NB4 (cell line): ENCODE measurements around the gene ANKH.
"Not testable (repeated sequence)": the region's sequence is repeated elsewhere in the genome, so short reads cannot be mapped to it uniquely, and the experiment has no call there.

Experiments used
- DNase-seq: peaks from one replicate; pipeline ENCODE4 v3.0.0; 2010; ENCODE audit warnings: low read depth
- H3K4me3 ChIP-seq: one replicate; pipeline ENCODE4 v1.5.1; 2011; ENCODE audit warnings: mild to moderate bottlenecking, low read depth, low read length, moderate library complexity
- CTCF ChIP-seq: IDR thresholded peaks from one replicate; pipeline ENCODE4 v1.5.1; 2012; ENCODE audit warnings: low read depth, low read length
- MAX ChIP-seq: IDR thresholded peaks from 2 replicates; pipeline ENCODE4 v1.6.1; 2011; ENCODE audit warnings: low read depth, low read length
- MYC ChIP-seq: IDR thresholded peaks from 2 replicates; pipeline ENCODE4 v1.6.1; 2011; ENCODE audit warnings: low read depth, low read length
- POLR2A ChIP-seq: IDR thresholded peaks from 2 replicates; pipeline ENCODE4 v1.6.1; 2011; ENCODE audit warnings: mild to moderate bottlenecking; ENCODE audit not compliant: insufficient read length; ENCODE audit errors: extremely low read depth

Gene ANKH

GRCh38 chr5:14871214-14872069, at the start of gene ANKH:
Gene ANKH (minus strand): TSS chr5:14871778. CDS start chr5:14871447, 331 bp downstream.
- H3K4me3 ChIP-seq, result peak within 1 kb of the TSS; percentile 75
- peak; percentile 52 for TF ChIP-seq MYC
- peak; percentile 30; the same call in 1 of the 2 replicates for TF ChIP-seq MAX
- TF ChIP-seq CTCF, result no peak
- TF ChIP-seq POLR2A, result peak; percentile 38
- DNase-seq, result peak; percentile 88

GRCh38 chr5:14920121-14920520, 48.5 kb upstream of the ANKH start:
- DNase-seq, result no peak
- H3K4me3 ChIP-seq, result no peak overlapping the region
- TF ChIP-seq CTCF (no peak), MAX (no peak), MYC (no peak), POLR2A (no peak)

GRCh38 chr5:14919106-14919505, 47.5 kb upstream of the ANKH start:
- DNase-seq, H3K4me3 ChIP-seq: not testable (repeated sequence)

- DNase-seq, result no peak
- H3K4me3 ChIP-seq, result no peak overlapping the region
Observed at GRCh38 chr5:14917719-14918118, 46.1 kb upstream of the ANKH start.

GRCh38 chr5:14915291-14915952, 43.8 kb upstream of the ANKH start:
- TF ChIP-seq MYC (no peak), MAX (no peak), CTCF (no peak), POLR2A (no peak)
- H3K4me3 ChIP-seq, result no peak overlapping the region
- DNase-seq, result no peak

More at GRCh38 chr5:14917719-14918118, 46.1 kb upstream of the ANKH start:
- no peak for TF ChIP-seq CTCF
- TF ChIP-seq MYC, result no peak
- no peak for TF ChIP-seq POLR2A

GRCh38 chr5:14914623-14915260, 43.2 kb upstream of the ANKH start:
- no peak for DNase-seq
- no peak overlapping the region for H3K4me3 ChIP-seq
- no peak for TF ChIP-seq CTCF
- no peak for TF ChIP-seq MYC
- TF ChIP-seq POLR2A, result no peak
- no peak for TF ChIP-seq MAX
